K562 (cell line): Measurements from ENCODE around the gene IL5. TPM values are rescaled to one million over a fixed set of nuclear protein-coding genes. Genes with fewer than 3 reads are reported as not detected.

ENCODE experiments used
- AFF4 ChIP-seq: sonication (generic); formaldehyde crosslinking; IDR thresholded peaks from 2 replicates; pipeline ENCODE4 v1.8.0; 2023; ENCODE audit warnings: mild to moderate bottlenecking, missing genetic modification reagents
- BCOR ChIP-seq: fragments of 450-650 bp; IDR thresholded peaks from 2 replicates; pipeline ENCODE4 v1.6.1; 2016
- CC2D1A ChIP-seq: fragments of 450-650 bp; IDR thresholded peaks from 2 replicates; pipeline ENCODE4 v1.6.1; 2017; ENCODE audit warnings: mild to moderate bottlenecking
- CCNT2 ChIP-seq: IDR thresholded peaks from 2 replicates; pipeline ENCODE4 v1.6.1; 2011; ENCODE audit warnings: borderline replicate concordance, low read depth, mild to moderate bottlenecking, moderate library complexity, mixed read lengths, low read length; ENCODE audit not compliant: insufficient read length; ENCODE audit errors: extremely low read depth
- CLOCK ChIP-seq: fragments of 250-450 bp; sonication (Bioruptor Pico); IDR thresholded peaks from 2 replicates; pipeline ENCODE4 v1.4.0; 2020; ENCODE audit warnings: mild to moderate bottlenecking, moderate library complexity, borderline replicate concordance
- DACH1 ChIP-seq: fragments of 450-650 bp; IDR thresholded peaks from 2 replicates; pipeline ENCODE4 v1.6.1; 2018; ENCODE audit not compliant: partially characterized antibody
- ELK1 ChIP-seq: sonication (generic); formaldehyde crosslinking; IDR thresholded peaks from 2 replicates; pipeline ENCODE4 v1.8.1; 2022; ENCODE audit warnings: missing genetic modification reagents
- EP400 ChIP-seq: fragments of 450-650 bp; IDR thresholded peaks from 2 replicates; pipeline ENCODE4 v1.6.1; 2017; ENCODE audit warnings: antibody characterized with exemption, mild to moderate bottlenecking, moderate library complexity
- KDM1A ChIP-seq, 2 experiments: fragments of 450-650 bp; IDR thresholded peaks; 2 replicates each; pipeline ENCODE4 v1.6.1; 2016; ENCODE audit warnings: mild to moderate bottlenecking in 2 of 2
- NR2C1 ChIP-seq, 2 experiments: fragments of 450-650 bp; IDR thresholded peaks; 2 replicates each; pipeline ENCODE4 v1.6.1; 2017; ENCODE audit warnings: mild to moderate bottlenecking in 2 of 2, antibody characterized with exemption in 1 of 2, inconsistent platforms in 1 of 2, missing compliant biosample characterization in 1 of 2, missing genetic modification characterization in 1 of 2
- PATZ1 ChIP-seq: fragments of 250-450 bp; sonication (Bioruptor Pico); IDR thresholded peaks from 2 replicates; pipeline ENCODE4 v1.5.0; 2020; ENCODE audit warnings: mild to moderate bottlenecking, borderline replicate concordance
- PTBP1 ChIP-seq: fragments of 200-400 bp; formaldehyde crosslinking; IDR thresholded peaks from 2 replicates; pipeline ENCODE4 v1.6.1; 2017; ENCODE audit warnings: low read depth, low read length
- RFX7 ChIP-seq: fragments of 250-450 bp; sonication (Bioruptor Pico); IDR thresholded peaks from 2 replicates; pipeline ENCODE4 v1.5.1; 2021; ENCODE audit warnings: mild to moderate bottlenecking
- SPI1 ChIP-seq: IDR thresholded peaks from 2 replicates; pipeline ENCODE4 v1.6.1; 2011; ENCODE audit warnings: low read depth, low read length, control low read depth, borderline replicate concordance
- STAG1 ChIP-seq: sonication (generic); formaldehyde crosslinking; IDR thresholded peaks from 2 replicates; pipeline ENCODE4 v1.5.0; 2020; ENCODE audit warnings: missing genetic modification reagents, borderline replicate concordance
- SUPT5H ChIP-seq: fragments of 450-650 bp; IDR thresholded peaks from 2 replicates; pipeline ENCODE4 v1.6.1; 2016
- ZEB2 ChIP-seq: fragments of 450-650 bp; IDR thresholded peaks from 2 replicates; pipeline ENCODE4 v1.6.1; 2016
- ZNF217 ChIP-seq: sonication (generic); formaldehyde crosslinking; IDR thresholded peaks from 2 replicates; pipeline ENCODE4 v1.8.0; 2022; ENCODE audit warnings: mild to moderate bottlenecking, missing genetic modification reagents
- polyA plus RNA-seq, 8 experiments: library from polyadenylated mRNA; depleted of rRNA in 4 of 8; stranded (reverse) in 5 of 8; unstranded in 3 of 8; fragments of >200 nt; fragmentation: Nextera tagmentation in 2 of 8; fragmentation: Illumina TruSeq in 1 of 8; extraction: Ambion mirVana in 2 of 8; extraction: Trizol in 1 of 8; gene quantifications; 2 replicates each; pipeline versions ENCODE4 v1.2.1 to v1.2.3, GENCODE V29; 2011 to 2014; ENCODE audit warnings: inconsistent platforms in 1 of 8, missing spikeins in 1 of 8
- total RNA-seq, 7 experiments: library from RNA; depleted of rRNA in 6 of 7; stranded (reverse); fragments of >200 nt in 6 of 7; fragmentation: Illumina TruSeq in 2 of 7; extraction: Trizol in 2 of 7; gene quantifications; 2 replicates each; pipeline versions ENCODE4 v1.2.1 to v1.2.3, GENCODE V29; 2011 to 2021; ENCODE audit warnings: low replicate concordance in 1 of 7

The IL5 gene
- total and polyA plus RNA-seq, 9 of the 15 experiments (the other 6 are each of a cell fraction or from before 2014, with no cell fraction given) = 0.44 TPM; not detected in 8

GRCh38 chr5:132496191-132496630 is 47.1 kb downstream of the IL5 start (continued):
- TF ChIP-seq AFF4 (CRISPR knock-in tag) (0 out of 2 replicates have a peak, but pooled peaks have one; percentile 1), SPI1 (peak; percentile 74; the same call in 1 of the 2 replicates), CLOCK (CRISPR knock-in tag) (no peak), STAG1 (no peak), ZNF217 (CRISPR knock-in tag) (no peak), PTBP1 (peak; percentile 77; the same call in 1 of the 2 replicates), SUPT5H (no peak), EP400 (peak; percentile 25; the same call in 1 of the 2 replicates), NR2C1 (IDR thresholded peaks at IDR 0.05) (peak; percentile 79), NR2C1 (tag; IDR thresholded peaks at IDR 0.05) (peak; percentile 81), BCOR (peak; percentile 98), PATZ1 (CRISPR knock-in tag) (no peak; the same call in 1 of the 2 replicates), DACH1 (no peak), ZEB2 (peak; percentile 21; the same call in 1 of the 2 replicates), CCNT2 (no peak), KDM1A (IDR thresholded peaks at IDR 0.05) (peak; percentile 89 to 94), CC2D1A (peak; percentile 16; the same call in 1 of the 2 replicates), RFX7 (no peak), ELK1 (CRISPR knock-in tag) (no peak)
